ENCODE measurements around the gene PKIG. TPM values are rescaled to one million over a fixed set of nuclear protein-coding genes. Genes with fewer than 3 reads are reported as not detected.

Gene PKIG
- total RNA-seq, 1 experiment from 2014 or later: 41.9 TPM

DNA sequence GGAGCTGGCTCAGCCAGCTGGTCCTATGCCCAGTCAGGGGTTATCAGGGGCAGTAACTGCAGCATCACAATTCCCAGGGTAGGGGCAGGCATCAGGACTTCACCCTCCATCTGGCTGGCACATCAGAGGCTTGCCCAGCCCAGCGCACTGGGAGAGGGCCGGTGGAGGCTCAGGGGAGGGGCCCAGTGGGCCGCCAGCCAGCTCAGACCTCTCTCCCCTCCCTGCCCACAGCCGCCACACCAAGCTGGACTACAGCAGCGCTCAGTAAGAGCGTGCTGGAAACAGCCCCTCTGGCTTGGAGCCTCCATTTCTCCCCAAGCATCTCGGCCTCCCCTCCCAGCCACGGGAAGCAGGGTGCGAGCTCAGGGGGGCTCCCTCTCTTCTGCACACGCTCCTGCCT, 47.2 kb downstream of the PKIG start:
- no peaks in the 10 kb centered on the region for H3K9me2 ChIP-seq (ENCODE audit: insufficient read depth)
- H3K4me1 ChIP-seq (replicated peaks; ENCODE audit: insufficient read depth): no peaks in the 10 kb centered on the region
- H3K27ac ChIP-seq: no peak overlapping the region
- no peaks in the 10 kb centered on the region for H3K27me3 ChIP-seq (ENCODE audit: insufficient read depth, low read depth)
- no peaks in the 10 kb centered on the region for H3K9me3 ChIP-seq (ENCODE audit: insufficient read depth, low read depth)
- intact Hi-C loops (cut with micrococcal nuclease; ENCODE audit: unreplicated experiment): no loop called here
- TF ChIP-seq, protein P1, sequence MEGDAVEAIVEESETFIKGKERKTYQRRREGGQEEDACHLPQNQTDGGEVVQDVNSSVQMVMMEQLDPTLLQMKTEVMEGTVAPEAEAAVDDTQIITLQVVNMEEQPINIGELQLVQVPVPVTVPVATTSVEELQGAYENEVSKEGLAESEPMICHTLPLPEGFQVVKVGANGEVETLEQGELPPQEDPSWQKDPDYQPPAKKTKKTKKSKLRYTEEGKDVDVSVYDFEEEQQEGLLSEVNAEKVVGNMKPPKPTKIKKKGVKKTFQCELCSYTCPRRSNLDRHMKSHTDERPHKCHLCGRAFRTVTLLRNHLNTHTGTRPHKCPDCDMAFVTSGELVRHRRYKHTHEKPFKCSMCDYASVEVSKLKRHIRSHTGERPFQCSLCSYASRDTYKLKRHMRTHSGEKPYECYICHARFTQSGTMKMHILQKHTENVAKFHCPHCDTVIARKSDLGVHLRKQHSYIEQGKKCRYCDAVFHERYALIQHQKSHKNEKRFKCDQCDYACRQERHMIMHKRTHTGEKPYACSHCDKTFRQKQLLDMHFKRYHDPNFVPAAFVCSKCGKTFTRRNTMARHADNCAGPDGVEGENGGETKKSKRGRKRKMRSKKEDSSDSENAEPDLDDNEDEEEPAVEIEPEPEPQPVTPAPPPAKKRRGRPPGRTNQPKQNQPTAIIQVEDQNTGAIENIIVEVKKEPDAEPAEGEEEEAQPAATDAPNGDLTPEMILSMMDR (conservative IDR thresholded peaks at IDR 0.05): no peak
- TF ChIP-seq EZH2 (IDR thresholded peaks at IDR 0.05; ENCODE audit: low read depth): no peak
- no TSS peak for BruUV-seq (replicated peaks)
- no peak overlapping the region for H3K4me2 ChIP-seq
- no peaks in the 10 kb centered on the region for H3K79me2 ChIP-seq (ENCODE audit: low read depth)
- no peaks in the 10 kb centered on the region for H3F3A ChIP-seq (ENCODE audit: insufficient read depth, low read depth)
- no peak for DNase-seq
- H2AFZ ChIP-seq: no peak overlapping the region
- H3K36me3 ChIP-seq (ENCODE audit: low read depth): no peaks in the 10 kb centered on the region
- no peaks in the 10 kb centered on the region for H4K20me1 ChIP-seq (ENCODE audit: insufficient read depth)
- POLR2A ChIA-PET (ENCODE audit: unreplicated experiment): no interaction called here
- CTCF ChIA-PET: no interaction called here
- no peak overlapping the region for H3K4me3 ChIP-seq

DNA sequence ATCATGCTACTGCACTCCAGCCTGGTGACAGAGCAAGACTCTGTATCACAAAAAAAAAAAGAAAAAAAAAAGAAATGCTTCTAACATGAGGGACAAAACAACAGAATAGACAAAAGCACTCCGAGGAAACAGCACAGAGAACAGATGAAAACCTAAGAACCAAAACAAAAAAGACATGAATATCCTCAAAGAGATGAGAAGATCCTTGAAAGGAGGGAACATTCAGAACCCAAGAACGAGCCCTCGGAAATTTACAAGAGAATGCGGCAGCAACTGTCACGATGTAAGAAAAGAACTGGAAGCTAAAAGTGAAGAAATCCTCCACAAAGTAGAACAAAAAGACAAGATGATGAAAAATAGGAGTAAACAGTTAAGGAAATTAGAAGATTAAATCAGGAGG, 47.9 kb downstream of the PKIG start:
- POLR2A ChIA-PET (ENCODE audit: unreplicated experiment): interaction anchor here (0.7 kb wide), 1 partner anchor 281 kb away, joined by 3 read pairs; no protein-coding TSS in a partner anchor
- Histone ChIP-seq H3K4me1 (replicated peaks; ENCODE audit: insufficient read depth) (no peaks in the 10 kb centered on the region), H3F3A (ENCODE audit: insufficient read depth, low read depth) (no peaks in the 10 kb centered on the region), H3K79me2 (ENCODE audit: low read depth) (no peaks in the 10 kb centered on the region), H3K4me2 (no peak overlapping the region), H3K9me2 (ENCODE audit: insufficient read depth) (no peaks in the 10 kb centered on the region), H3K27me3 (ENCODE audit: insufficient read depth, low read depth) (no peaks in the 10 kb centered on the region), H3K36me3 (ENCODE audit: low read depth) (no peaks in the 10 kb centered on the region), H3K9me3 (ENCODE audit: insufficient read depth, low read depth) (no peaks in the 10 kb centered on the region), H4K20me1 (ENCODE audit: insufficient read depth) (no peaks in the 10 kb centered on the region), H2AFZ (no peak overlapping the region), H3K4me3 (no peak overlapping the region), H3K27ac (no peak overlapping the region)
- intact Hi-C loops (cut with micrococcal nuclease; ENCODE audit: unreplicated experiment): no loop called here
- no TSS peak for BruUV-seq (replicated peaks)
- no peak for TF ChIP-seq EZH2 (IDR thresholded peaks at IDR 0.05; ENCODE audit: low read depth)
- TF ChIP-seq, protein P1 (conservative IDR thresholded peaks at IDR 0.05): no peak
- DNase-seq: no peak
- CTCF ChIA-PET: no interaction called here

DNA sequence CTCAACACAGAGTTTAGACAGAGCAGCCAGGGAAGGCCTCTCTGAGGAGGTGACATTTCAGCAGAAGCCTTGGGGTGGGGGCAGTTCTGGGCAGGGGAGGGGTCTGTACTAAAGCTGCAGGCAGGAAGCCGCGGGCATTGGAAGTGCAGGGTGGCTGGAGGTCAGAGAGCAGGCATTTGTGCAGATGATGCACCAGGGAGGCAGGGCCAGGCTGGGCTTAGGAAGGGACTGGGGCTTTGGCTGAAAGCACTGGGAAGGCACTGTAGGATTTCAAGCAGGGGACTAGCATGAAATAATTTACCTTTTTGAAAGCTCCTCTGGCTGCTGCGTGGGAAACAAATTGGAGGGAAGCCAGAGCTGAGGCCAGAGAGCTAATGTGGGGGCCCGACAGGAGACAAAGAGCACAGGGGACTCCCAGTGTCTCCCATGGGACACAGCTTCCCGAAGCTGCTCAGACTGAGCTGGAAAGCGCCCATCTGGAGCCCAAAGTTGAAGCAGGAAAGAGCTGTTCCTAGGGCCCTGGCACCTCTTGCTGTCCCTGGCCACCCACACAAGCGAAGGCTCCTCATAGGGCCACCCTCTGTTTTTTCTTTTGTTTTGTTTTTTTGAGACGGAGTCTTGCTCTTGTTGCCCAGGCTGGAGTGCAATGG, 49.8 kb downstream of the PKIG start:
- H4K20me1 ChIP-seq (ENCODE audit: insufficient read depth): no peaks in the 10 kb centered on the region
- no peaks in the 10 kb centered on the region for H3K36me3 ChIP-seq (ENCODE audit: low read depth)
- ChIA-PET CTCF (no interaction called here), POLR2A (ENCODE audit: unreplicated experiment) (no interaction called here)
- H3K9me3 ChIP-seq (ENCODE audit: insufficient read depth, low read depth): no peaks in the 10 kb centered on the region
- intact Hi-C loops (cut with micrococcal nuclease; ENCODE audit: unreplicated experiment): no loop called here
- H3F3A ChIP-seq (ENCODE audit: insufficient read depth, low read depth): no peaks in the 10 kb centered on the region
- no peak overlapping the region for H3K27ac ChIP-seq
- no peak for TF ChIP-seq EZH2 (IDR thresholded peaks at IDR 0.05; ENCODE audit: low read depth)
- TF ChIP-seq, protein P1 (conservative IDR thresholded peaks at IDR 0.05): no peak
- H3K4me2 ChIP-seq: no peak overlapping the region
- BruUV-seq (replicated peaks): no TSS peak
- DNase-seq: no peak
- H3K79me2 ChIP-seq (ENCODE audit: low read depth): no peaks in the 10 kb centered on the region
- no peaks in the 10 kb centered on the region for H3K4me1 ChIP-seq (replicated peaks; ENCODE audit: insufficient read depth)
- H3K9me2 ChIP-seq (ENCODE audit: insufficient read depth): no peaks in the 10 kb centered on the region
- no peaks in the 10 kb centered on the region for H3K27me3 ChIP-seq (ENCODE audit: insufficient read depth, low read depth)
- no peak overlapping the region for H3K4me3 ChIP-seq
- no peak overlapping the region for H2AFZ ChIP-seq
